Stimulated activated naive CD8-positive, alpha-beta T cell treated with anti-CD3 and anti-CD28 coated beads, Interleukin-15, Interleukin-2, amounts not matched to agents 100 ng/mL and 50 ng/mL, for 24 hours (primary cell): ENCODE measurements around the gene USP36.

Experiments used
- H3K27ac Mint-ChIP-seq: one replicate; pipeline ENCODE4 v1.8.0; 2021; ENCODE audit warnings: mild to moderate bottlenecking, mixed read lengths
- H3K27me3 Mint-ChIP-seq: one replicate; pipeline ENCODE4 v1.8.0; 2021; ENCODE audit warnings: mixed read lengths
- H3K36me3 Mint-ChIP-seq: one replicate; pipeline ENCODE4 v1.8.0; 2021; ENCODE audit warnings: low read depth, mixed read lengths
- H3K4me1 Mint-ChIP-seq: one replicate; pipeline ENCODE4 v1.8.0; 2021; ENCODE audit warnings: low read depth, mixed read lengths
- H3K4me3 Mint-ChIP-seq: one replicate; pipeline ENCODE4 v1.8.0; 2021; ENCODE audit warnings: mild to moderate bottlenecking, mixed read lengths
- H3K9me3 Mint-ChIP-seq: one replicate; pipeline ENCODE4 v1.8.0; 2021; ENCODE audit warnings: mixed read lengths

USP36 gene

DNA sequence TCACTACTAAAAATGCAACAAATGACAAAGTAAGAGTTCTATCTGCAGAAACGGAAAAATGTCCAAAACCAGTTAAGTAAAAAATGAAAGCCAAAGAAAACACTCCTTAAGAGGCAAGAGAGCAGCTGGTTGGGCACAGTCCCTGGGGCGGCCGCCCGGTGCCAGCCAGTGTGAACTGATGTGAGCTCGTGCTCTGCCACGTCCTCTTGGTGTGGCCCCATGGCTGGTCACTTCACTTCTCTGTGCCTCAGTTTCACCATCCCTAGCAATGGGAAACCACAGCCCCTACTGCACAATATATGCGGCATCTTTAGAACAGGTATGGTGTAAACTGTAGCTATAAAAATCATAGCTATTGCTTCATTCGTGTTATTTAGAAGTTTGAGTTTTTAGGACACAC is 21.2 kb downstream of the USP36 start:
- no peaks in the 10 kb centered on the region for H3K9me3 Mint-ChIP-seq
- H3K36me3 Mint-ChIP-seq = peaks cover 75% of the 10 kb centered on the region
- H3K4me1 Mint-ChIP-seq = peaks cover 56% of the 10 kb centered on the region
- peak overlapping the region; percentile 10 for H3K4me3 Mint-ChIP-seq
- H3K27me3 Mint-ChIP-seq = no peaks in the 10 kb centered on the region
- H3K27ac Mint-ChIP-seq = peak overlapping the region; percentile 74

DNA sequence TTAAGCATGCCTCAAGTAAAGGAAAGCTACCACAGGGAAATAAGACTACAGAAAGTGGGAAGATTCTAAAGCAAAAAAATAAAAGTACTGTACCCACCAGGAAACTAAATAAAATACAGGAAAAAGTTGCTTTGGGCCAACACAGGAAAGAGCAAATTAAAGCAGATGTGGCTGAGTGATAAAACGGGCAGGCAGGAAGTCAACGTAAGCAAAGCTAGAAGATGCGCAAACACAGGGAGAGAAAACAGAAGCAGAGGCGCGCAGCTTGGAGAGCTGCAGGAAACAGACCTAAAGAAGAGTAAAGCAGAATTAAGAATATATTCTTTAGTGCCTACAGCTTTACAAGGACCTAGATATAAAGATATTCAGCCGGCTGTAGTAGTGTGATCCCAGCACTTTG is 21.7 kb downstream of the USP36 start:
- H3K4me3 Mint-ChIP-seq = peak overlapping the region; percentile 10
- H3K36me3 Mint-ChIP-seq = peaks cover 75% of the 10 kb centered on the region
- H3K9me3 Mint-ChIP-seq = no peaks in the 10 kb centered on the region

DNA sequence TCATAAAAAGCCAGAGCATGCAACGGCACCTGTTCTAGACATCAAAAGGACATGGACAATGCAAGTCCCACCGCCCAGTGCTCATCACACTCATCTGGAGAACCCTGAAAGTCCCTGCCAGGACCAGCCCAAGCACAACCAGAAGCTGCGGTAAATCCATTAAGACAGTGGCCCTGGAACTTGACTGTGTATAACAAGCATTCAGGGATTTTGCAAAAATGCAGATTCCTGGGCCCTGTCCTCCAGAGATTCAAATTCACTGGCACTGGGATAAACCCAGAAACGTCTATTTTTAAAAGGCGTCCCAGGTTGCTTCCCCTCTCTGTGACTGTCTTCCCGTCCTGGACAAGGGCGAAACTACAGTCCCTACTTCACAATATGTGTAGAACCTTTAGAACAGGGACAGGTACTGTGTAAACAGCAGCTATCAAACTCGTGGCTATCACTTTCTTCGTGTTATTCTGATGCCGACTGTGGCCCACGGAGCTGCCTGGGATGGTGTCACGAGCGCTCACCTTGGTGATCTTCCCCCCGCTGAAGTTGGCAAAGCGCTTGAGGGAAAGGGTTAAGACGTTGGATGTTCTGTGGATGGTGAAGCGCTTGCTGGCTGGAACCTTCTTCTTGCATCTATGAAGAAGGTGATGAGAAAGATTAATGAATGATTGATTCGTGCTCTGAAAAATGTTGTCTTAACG is 22.3 kb downstream of the USP36 start:
- Mint-ChIP-seq H3K36me3 (peaks cover 75% of the 10 kb centered on the region), H3K4me3 (peak overlapping the region; percentile 10), H3K27me3 (no peaks in the 10 kb centered on the region), H3K4me1 (peaks cover 56% of the 10 kb centered on the region), H3K9me3 (no peaks in the 10 kb centered on the region), H3K27ac (peak overlapping the region; percentile 74)

More for the DNA sequence above, 21.7 kb downstream of the USP36 start:
- Mint-ChIP-seq H3K4me1 (peaks cover 53% of the 10 kb centered on the region), H3K27me3 (no peaks in the 10 kb centered on the region), H3K27ac (peak overlapping the region; percentile 74)

GRCh38 chr17:78817123-78817522 is 23.5 kb downstream of the USP36 start:
- no peaks in the 10 kb centered on the region for H3K9me3 Mint-ChIP-seq
- H3K27me3 Mint-ChIP-seq = no peaks in the 10 kb centered on the region
- H3K27ac Mint-ChIP-seq = peak overlapping the region; percentile 66
- H3K4me3 Mint-ChIP-seq = no peak overlapping the region
- H3K36me3 Mint-ChIP-seq = peaks cover 73% of the 10 kb centered on the region
- H3K4me1 Mint-ChIP-seq = peaks cover 50% of the 10 kb centered on the region

- no peak overlapping the region for H3K27ac Mint-ChIP-seq
- H3K4me3 Mint-ChIP-seq = no peak overlapping the region
- H3K36me3 Mint-ChIP-seq = peaks cover 74% of the 10 kb centered on the region
- H3K4me1 Mint-ChIP-seq = peaks cover 42% of the 10 kb centered on the region
- H3K9me3 Mint-ChIP-seq = no peaks in the 10 kb centered on the region
- no peaks in the 10 kb centered on the region for H3K27me3 Mint-ChIP-seq
Measured at GRCh38 chr17:78815696-78816095, 24.9 kb downstream of the USP36 start.

DNA sequence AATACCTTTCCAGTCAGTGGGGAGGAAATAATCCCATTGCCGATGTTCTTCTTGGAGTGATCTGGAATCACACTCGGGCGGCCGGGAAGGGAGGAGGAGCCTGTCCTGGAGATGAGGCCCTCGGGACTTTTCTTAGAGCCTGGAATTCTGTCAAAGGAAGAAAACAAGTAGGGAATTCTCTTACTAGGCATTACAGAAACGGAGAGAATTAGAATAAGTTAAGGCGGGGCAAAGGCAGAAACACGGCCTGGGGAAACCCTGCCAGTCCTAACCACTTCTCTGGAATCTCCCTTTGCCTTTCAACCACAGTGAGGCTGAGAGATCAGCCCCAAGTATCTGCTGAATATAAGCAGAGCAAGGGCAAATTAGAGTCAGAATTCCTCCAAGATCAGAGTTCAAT is 27.8 kb downstream of the USP36 start:
- no peaks in the 10 kb centered on the region for H3K27me3 Mint-ChIP-seq
- H3K36me3 Mint-ChIP-seq = peaks cover 76% of the 10 kb centered on the region
- H3K4me1 Mint-ChIP-seq = peaks cover 24% of the 10 kb centered on the region
- H3K27ac Mint-ChIP-seq = peak overlapping the region; percentile 26
- H3K9me3 Mint-ChIP-seq = no peaks in the 10 kb centered on the region
- H3K4me3 Mint-ChIP-seq = no peak overlapping the region

DNA sequence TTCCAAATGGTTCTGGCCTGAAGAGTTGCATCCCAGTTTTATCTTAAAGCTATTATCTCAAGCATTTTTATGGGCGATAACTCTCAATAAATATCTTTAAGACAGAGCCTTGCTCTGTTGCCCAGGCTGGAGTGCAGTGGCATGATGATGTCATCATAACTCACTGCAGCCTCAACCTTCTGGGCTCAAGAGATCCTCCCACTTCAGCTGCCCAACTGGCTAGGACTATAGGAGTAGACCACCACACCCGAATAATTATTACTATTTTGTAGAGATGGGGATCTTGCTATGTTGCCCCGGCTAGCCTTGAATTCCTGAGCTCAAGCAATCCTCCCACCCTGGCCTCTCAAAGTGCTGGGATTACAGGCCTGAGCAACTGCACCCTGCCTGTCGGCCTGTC is 32.5 kb downstream of the USP36 start:
- Mint-ChIP-seq H3K4me1 (peaks cover 42% of the 10 kb centered on the region), H3K4me3 (no peak overlapping the region), H3K27me3 (no peaks in the 10 kb centered on the region), H3K9me3 (no peaks in the 10 kb centered on the region), H3K27ac (peak overlapping the region; percentile 33), H3K36me3 (peaks cover 84% of the 10 kb centered on the region)

DNA sequence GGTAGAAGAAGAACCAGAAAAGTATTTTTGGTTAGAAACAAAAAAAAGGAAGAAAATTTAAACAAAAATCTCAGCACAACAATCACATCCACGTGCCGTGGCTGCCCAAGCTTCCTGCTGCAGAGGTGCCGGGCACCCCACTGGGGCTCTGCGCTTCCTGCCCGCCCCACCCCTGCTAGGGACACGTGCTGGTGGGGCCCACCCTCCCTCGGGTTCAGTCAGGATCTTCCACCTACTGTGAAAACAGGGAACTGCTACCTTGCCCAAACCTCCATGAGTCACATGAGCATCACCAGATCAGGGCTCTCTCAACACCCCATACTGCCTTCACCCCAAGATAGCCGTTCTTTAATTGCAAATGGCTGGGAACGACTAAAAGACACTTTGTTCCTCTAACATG is 34.2 kb downstream of the USP36 start:
- Mint-ChIP-seq H3K4me3 (no peak overlapping the region), H3K4me1 (peaks cover 42% of the 10 kb centered on the region)

DNA sequence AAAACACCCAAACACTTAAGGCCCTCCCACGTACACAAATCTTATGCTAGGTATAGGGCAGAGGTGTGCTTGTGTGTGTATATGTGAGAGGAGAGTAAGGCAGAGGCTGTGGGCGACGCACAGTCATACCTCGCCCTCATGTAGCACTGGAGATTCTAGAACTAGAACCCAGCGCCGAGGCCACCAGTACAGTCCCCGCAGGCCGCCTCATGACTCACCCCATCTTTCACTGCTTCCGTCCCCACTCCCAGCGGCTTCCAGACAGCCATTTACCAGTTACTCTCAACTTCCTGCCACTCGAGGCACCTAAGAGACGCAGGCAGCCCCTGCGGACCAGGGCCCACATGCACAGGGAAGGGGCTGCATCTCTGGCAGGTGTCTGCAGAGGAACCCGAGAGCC is 35.3 kb downstream of the USP36 start:
- H3K36me3 Mint-ChIP-seq = peaks cover 79% of the 10 kb centered on the region
- no peaks in the 10 kb centered on the region for H3K9me3 Mint-ChIP-seq
- no peaks in the 10 kb centered on the region for H3K27me3 Mint-ChIP-seq
- H3K27ac Mint-ChIP-seq = peak overlapping the region; percentile 81
- peaks cover 42% of the 10 kb centered on the region for H3K4me1 Mint-ChIP-seq
- H3K4me3 Mint-ChIP-seq = no peak overlapping the region

More for the DNA sequence above, 34.2 kb downstream of the USP36 start:
- Mint-ChIP-seq H3K9me3 (no peaks in the 10 kb centered on the region), H3K36me3 (peaks cover 83% of the 10 kb centered on the region), H3K27me3 (no peaks in the 10 kb centered on the region), H3K27ac (peak overlapping the region; percentile 81)

DNA sequence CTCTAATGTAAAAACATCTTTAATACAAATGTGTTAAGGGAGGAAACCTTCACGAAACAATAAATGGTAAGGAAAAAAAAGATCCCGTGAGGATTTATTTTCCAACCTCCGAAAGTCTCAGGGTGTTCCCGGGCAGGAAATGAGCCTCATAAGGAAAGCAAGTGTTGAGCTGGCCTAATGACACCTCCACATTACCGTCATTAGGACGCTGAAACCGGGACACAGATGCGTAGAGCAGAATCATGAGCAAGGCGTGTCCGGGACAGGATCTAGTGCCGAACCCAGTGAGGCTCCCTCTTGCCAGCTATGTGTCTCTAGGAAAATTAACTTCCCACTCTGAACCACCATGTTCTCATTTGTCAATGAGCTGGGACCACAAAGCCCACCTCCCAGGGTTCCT is 35.8 kb downstream of the USP36 start:
- Mint-ChIP-seq H3K4me1 (peaks cover 42% of the 10 kb centered on the region), H3K27me3 (no peaks in the 10 kb centered on the region), H3K9me3 (no peaks in the 10 kb centered on the region), H3K4me3 (no peak overlapping the region), H3K36me3 (peaks cover 79% of the 10 kb centered on the region), H3K27ac (peak overlapping the region; percentile 81)

GRCh38 chr17:78803186-78803845 is 37.3 kb downstream of the USP36 start:
- H3K27ac Mint-ChIP-seq = peak overlapping the region; percentile 22

DNA sequence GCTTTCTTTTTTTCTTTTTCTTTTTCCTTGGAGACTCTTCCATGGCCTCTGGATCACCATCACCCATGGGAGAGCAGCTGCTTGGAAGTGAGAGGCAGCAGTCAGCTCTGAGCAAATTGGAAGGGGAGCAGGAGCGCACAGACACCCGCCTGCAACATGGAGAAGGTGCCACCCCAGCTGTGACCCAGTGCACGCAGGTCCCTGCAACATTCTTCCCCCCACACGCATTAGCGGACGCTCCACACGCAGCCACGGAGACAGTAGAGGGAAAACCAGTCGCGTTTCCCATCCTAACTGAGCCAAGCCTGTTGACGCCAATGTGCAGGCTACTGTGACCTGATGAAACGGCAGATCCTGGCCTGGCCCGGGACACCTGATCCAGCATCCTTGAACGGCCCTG is 38.2 kb downstream of the USP36 start:
- peaks cover 53% of the 10 kb centered on the region for H3K4me1 Mint-ChIP-seq
- no peaks in the 10 kb centered on the region for H3K27me3 Mint-ChIP-seq
- peak overlapping the region; percentile 58 for H3K27ac Mint-ChIP-seq
- no peaks in the 10 kb centered on the region for H3K9me3 Mint-ChIP-seq
- H3K36me3 Mint-ChIP-seq = peaks cover 80% of the 10 kb centered on the region
- H3K4me3 Mint-ChIP-seq = no peak overlapping the region

More at GRCh38 chr17:78803186-78803845, 37.3 kb downstream of the USP36 start:
- Mint-ChIP-seq H3K36me3 (peaks cover 81% of the 10 kb centered on the region), H3K4me3 (no peak overlapping the region), H3K4me1 (peaks cover 56% of the 10 kb centered on the region), H3K27me3 (no peaks in the 10 kb centered on the region), H3K9me3 (no peaks in the 10 kb centered on the region)

GRCh38 chr17:78802008-78802407 is 38.6 kb downstream of the USP36 start:
- Mint-ChIP-seq H3K4me1 (peaks cover 53% of the 10 kb centered on the region), H3K9me3 (no peaks in the 10 kb centered on the region), H3K27ac (no peak overlapping the region), H3K4me3 (no peak overlapping the region), H3K36me3 (peaks cover 80% of the 10 kb centered on the region), H3K27me3 (no peaks in the 10 kb centered on the region)

- Mint-ChIP-seq H3K9me3 (no peaks in the 10 kb centered on the region), H3K27me3 (no peaks in the 10 kb centered on the region), H3K27ac (no peak overlapping the region), H3K4me3 (no peak overlapping the region), H3K4me1 (peaks cover 42% of the 10 kb centered on the region), H3K36me3 (peaks cover 80% of the 10 kb centered on the region)
Measured at GRCh38 chr17:78800132-78800931, 40.3 kb downstream of the USP36 start.
